Heart right ventricle (tissue), 16 donors: Measurements from ENCODE around the gene NEB. TPM values are rescaled to one million over a fixed set of nuclear protein-coding genes. Genes with fewer than 3 reads are reported as not detected.

Experiments used
- ATAC-seq, 8 donors: fragments of 200-7000 bp; cut with Tn5 transposase; one replicate each; pipeline ENCODE4 v1.9.1; 2020; ENCODE audit warnings: mild to moderate bottlenecking in 8 of 8, moderate library complexity in 8 of 8, moderate number of reproducible peaks in 1 of 8
- DNase-seq, 2 donors: peaks; one replicate each; pipeline ENCODE4 v3.0.0-alpha.2; 2020
- H3K27ac ChIP-seq, 10 donors: fragments of 200-600 bp; sonication (generic) in 2 of 10; one replicate each; pipeline versions ENCODE4 v1.5.0 to v1.8.0; 2020 to 2022; ENCODE audit warnings: mild to moderate bottlenecking in 3 of 10
- H3K27me3 ChIP-seq, 7 donors: fragments of 200-600 bp; one replicate each; pipeline ENCODE4 v1.8.0; 2021 to 2022; ENCODE audit warnings: mild to moderate bottlenecking in 2 of 7
- H3K36me3 ChIP-seq, 9 donors: fragments of 200-600 bp; sonication (generic) in 1 of 9; one replicate each; pipeline versions ENCODE4 v1.5.0 to v1.8.0; 2020 to 2022; ENCODE audit warnings: mild to moderate bottlenecking in 2 of 9
- H3K4me1 ChIP-seq, 9 donors: fragments of 200-600 bp; sonication (generic) in 1 of 9; one replicate each; pipeline versions ENCODE4 v1.5.0 to v1.8.0; 2020 to 2022; ENCODE audit warnings: mild to moderate bottlenecking in 4 of 9
- H3K4me3 ChIP-seq, 10 donors: fragments of 200-600 bp; sonication (generic) in 2 of 10; one replicate each; pipeline versions ENCODE4 v1.5.0 to v1.8.0; 2020 to 2022; ENCODE audit warnings: mild to moderate bottlenecking in 7 of 10, moderate library complexity in 2 of 10
- H3K9me3 ChIP-seq, 11 donors: fragments of 200-600 bp in 10 of 11; sonication (generic) in 2 of 11; one replicate each; pipeline versions ENCODE4 v1.5.0 to v1.8.0; 2013 to 2022; ENCODE audit warnings: mild to moderate bottlenecking in 2 of 11, control low read depth in 1 of 11, moderate library complexity in 1 of 11
- CTCF ChIP-seq, 9 donors: fragments of 200-600 bp; sonication (generic) in 2 of 9; IDR thresholded peaks; one replicate each; pipeline versions ENCODE4 v1.5.0 to v1.8.0; 2021 to 2022; ENCODE audit warnings: antibody characterized with exemption in 9 of 9, mild to moderate bottlenecking in 5 of 9, moderate library complexity in 1 of 9
- WGBS, 2 donors: extraction: QIAGEN DNeasy Blood & Tissue Kit; methylation state at CpG; one replicate each; pipeline ENCODE4 v1.1.7; 2013; ENCODE audit warnings: inconsistent platforms in 1 of 2; 5-methylcytosine and 5-hydroxymethylcytosine counted together
- intact Hi-C, 10 donors: fragments of 100-400 bp; cut with DNase I; formaldehyde crosslinking; loops; one replicate each; pipeline versions ENCODE4 v1.11.1 to v1.14.2; 2022
- polyA plus RNA-seq, 2 donors: library from polyadenylated mRNA; stranded (reverse); fragments of 200-250 nt; gene quantifications; one replicate each; pipeline ENCODE4 v1.2.3, GENCODE V29; 2013
- total RNA-seq, 10 donors: library from RNA; stranded (reverse); fragmentation: NEBNext Ultra II Directional in 3 of 10; extraction: Animal tissue kit (Norgen Biotek cat#: 25700) in 3 of 10; gene quantifications; one replicate each; pipeline versions ENCODE4 v1.2.1 to v1.2.4, GENCODE V29; 2021 to 2023
- donor health status: Arrhythmogenic right ventricular cardiomyopathy.
- donor health status: ischemic (EF 13 %, LVEDD 7.1; RV severe dilation, severe dysfunction).
- donor health status: healthy with polysubstance abuse.
- donor health status: DM: no; HTN: yes; CAD: no.
- donor health status: DM: no; HTN: no; CAD: no.
- donor health status: ischemic (EF 25% LVEDD 6.9; RV normal size, moderate dysfunction).
- donor health status: ischemic (EF 25% LVEDD 5.7; RV mildly dilated, moderate dysfunction).
- donor health status: healthy.
- donor health status: DM: yes; HTN: yes; CAD: no.
- donor health status: Ischemic cardiomyopathy.
- donor health status: ischemic (EF 35%, LVEDD 5.7; RV mildly dilated, moderate dysfunction).
- donor health status: nonischemic (EF 11% LVEDD 7.7; RV severe dilation, severe dysfunction).
- donor health status: DM: yes; HTN: yes; CAD: no.
- donor health status: PGD.
- donor health status: ischemic (EF 29% LVEDD 5.4; RV normal size, mild dysfunction).
- donor health status: nonischemic (EF 23%, LVEDD 6.1; RV moderate dilation, normal function).

NEB gene
- total and polyA plus RNA-seq, 12 donors: 0.32 to 19.4 (median 3.8) TPM

GRCh38 chr2:151721161-151721560 is 13.1 kb downstream of the NEB start:
- Histone ChIP-seq H3K9me3 (no peaks in the 10 kb centered on the region), H3K27me3 (no peaks in the 10 kb centered on the region), H3K27ac (no peak overlapping the region), H3K4me1 (peaks cover 0 to 4% (median 0%) of the 10 kb centered on the region in 9 donors), H3K4me3 (no peak overlapping the region), H3K36me3 (no peaks in the 10 kb centered on the region)
- intact Hi-C loops: no loop called here
- DNase-seq (no peak), ATAC-seq (no peak)
- TF ChIP-seq CTCF (IDR thresholded peaks at IDR 0.05): no peak
- 84 to 93% methylated on average over 5 of the region's 5 CpGs for WGBS, 2 donors

- intact Hi-C loops: no loop called here
- Histone ChIP-seq H3K9me3 (no peaks in the 10 kb centered on the region), H3K27ac (no peak overlapping the region), H3K4me3 (no peak overlapping the region), H3K27me3 (no peaks in the 10 kb centered on the region), H3K36me3 (no peaks in the 10 kb centered on the region), H3K4me1 (peaks cover 0 to 4% (median 0%) of the 10 kb centered on the region in 9 donors)
- no peak for DNase-seq
- no peak for ATAC-seq
- 68 to 70% methylated on average over 1 of the region's 1 CpG for WGBS, 2 donors
- no peak for TF ChIP-seq CTCF (IDR thresholded peaks at IDR 0.05)
These were observed 13.8 kb downstream of the NEB start for GRCh38 chr2:151720521-151720920.

- DNase-seq (no peak), ATAC-seq (no peak)
- Histone ChIP-seq H3K27ac (no peak overlapping the region), H3K9me3 (no peaks in the 10 kb centered on the region), H3K27me3 (no peaks in the 10 kb centered on the region), H3K4me3 (no peak overlapping the region), H3K4me1 (peaks cover 0 to 4% (median 0%) of the 10 kb centered on the region in 9 donors), H3K36me3 (no peaks in the 10 kb centered on the region)
- intact Hi-C loops: no loop called here
- no peak for TF ChIP-seq CTCF (IDR thresholded peaks at IDR 0.05)
- 91 to 93% methylated on average over 4 of the region's 4 CpGs for WGBS, 2 donors
These were observed 15.5 kb downstream of the NEB start for GRCh38 chr2:151718796-151719195.

- peaks cover 0 to 4% (median 0%) of the 10 kb centered on the region in 9 donors for H3K4me1 ChIP-seq
- no peak overlapping the region for H3K4me3 ChIP-seq
- DNase-seq (no peak), ATAC-seq (no peak)
- no peaks in the 10 kb centered on the region for H3K9me3 ChIP-seq
- intact Hi-C loops: no loop called here
- 96 to 97% methylated on average over 2 of the region's 2 CpGs for WGBS, 2 donors
- H3K36me3 ChIP-seq: no peaks in the 10 kb centered on the region
- no peak overlapping the region for H3K27ac ChIP-seq
- TF ChIP-seq CTCF (IDR thresholded peaks at IDR 0.05): no peak
- no peaks in the 10 kb centered on the region for H3K27me3 ChIP-seq
These were observed 16.0 kb downstream of the NEB start for GRCh38 chr2:151718247-151718646.
